HG02759 (cell line): ENCODE measurements around the gene RBMS3.
"Not testable (repeated sequence)": the region's sequence is repeated elsewhere in the genome, so short reads cannot be mapped to it uniquely, and the experiment has no call there.

ENCODE experiments used
- ATAC-seq: cut with Tn5 transposase; IDR thresholded peaks from one replicate; pipeline ENCODE4 v1.9.1; 2021; ENCODE audit warnings: mild to moderate bottlenecking, moderate library complexity; ENCODE audit not compliant: unreplicated experiment

Gene RBMS3

DNA sequence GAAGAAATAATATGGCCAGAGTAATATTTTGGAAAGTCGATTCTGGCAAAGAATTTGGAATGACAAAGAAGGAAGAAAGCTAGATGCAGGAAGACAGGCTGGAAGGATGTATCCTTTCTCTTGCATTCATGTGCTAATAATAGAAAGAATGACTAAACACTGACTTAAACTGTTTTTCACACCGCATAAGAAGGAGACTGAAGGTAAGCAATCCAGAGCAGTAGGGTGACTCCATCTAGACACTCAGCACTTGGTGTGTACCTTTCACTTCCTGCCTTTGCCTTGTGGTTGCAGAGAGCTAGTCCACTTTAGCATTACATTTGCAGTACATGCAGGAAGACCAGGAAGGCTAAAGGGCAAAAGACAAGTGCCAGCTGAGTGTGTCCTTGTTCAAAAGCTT is 234.6 kb downstream of the RBMS3 start:
- ATAC-seq = peak; percentile 64

DNA sequence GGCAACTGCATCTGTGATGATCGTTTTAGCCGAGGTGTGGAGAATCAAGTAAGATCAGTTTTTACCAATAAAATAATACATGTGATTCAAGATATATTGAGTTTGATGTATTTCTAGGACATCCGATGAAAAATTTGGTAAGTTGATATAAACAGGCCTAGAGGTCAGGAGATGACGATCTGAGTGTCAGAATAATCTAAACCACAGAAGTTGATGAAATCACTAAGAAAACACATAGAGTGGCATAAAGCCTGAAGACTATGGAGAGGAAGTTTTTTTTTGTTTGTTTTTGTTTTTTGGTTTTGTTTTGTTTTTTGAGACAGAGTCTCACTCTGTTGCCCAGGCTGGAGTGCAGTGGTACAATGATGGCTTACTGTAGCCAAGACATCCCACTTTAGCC is 235.3 kb downstream of the RBMS3 start:
- ATAC-seq = no peak

DNA sequence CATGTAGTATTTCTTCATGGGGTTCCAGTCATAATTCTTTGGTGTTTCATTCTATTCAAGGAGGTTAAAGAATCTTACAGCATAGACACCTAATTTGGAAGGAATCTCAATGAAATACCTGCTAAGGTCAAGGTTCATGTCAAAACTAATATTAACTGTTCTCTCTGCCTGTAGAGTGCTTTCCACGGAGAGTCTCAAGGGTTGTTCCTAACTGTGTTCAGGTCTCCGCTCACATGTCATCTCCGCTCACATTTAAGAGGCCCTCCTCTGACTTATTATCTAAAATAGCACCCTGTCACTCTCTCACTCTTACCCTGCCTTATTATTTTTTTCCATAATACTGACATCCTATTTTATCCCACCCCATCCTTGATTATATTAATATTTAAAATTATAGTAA is 239.9 kb downstream of the RBMS3 start:
- ATAC-seq = no peak

DNA sequence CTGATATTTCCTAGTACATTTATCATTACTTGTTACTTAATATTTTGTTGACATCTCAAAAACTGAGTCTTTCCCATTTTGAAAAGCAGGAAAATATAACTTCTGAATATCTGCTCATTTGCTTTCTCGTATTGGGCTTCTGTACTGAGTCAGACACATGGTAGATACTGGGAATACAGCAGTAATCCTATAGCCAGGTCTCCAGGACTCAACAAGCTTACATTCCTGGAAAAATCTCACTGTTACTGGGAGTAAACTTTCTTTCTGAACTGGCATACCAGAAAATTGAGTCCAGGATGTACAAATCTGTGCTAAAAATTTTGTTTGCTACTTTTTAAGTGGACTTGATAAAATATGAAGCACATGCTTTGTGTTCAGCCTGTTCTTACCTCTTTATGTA is 240.4 kb downstream of the RBMS3 start:
- no peak for ATAC-seq

DNA sequence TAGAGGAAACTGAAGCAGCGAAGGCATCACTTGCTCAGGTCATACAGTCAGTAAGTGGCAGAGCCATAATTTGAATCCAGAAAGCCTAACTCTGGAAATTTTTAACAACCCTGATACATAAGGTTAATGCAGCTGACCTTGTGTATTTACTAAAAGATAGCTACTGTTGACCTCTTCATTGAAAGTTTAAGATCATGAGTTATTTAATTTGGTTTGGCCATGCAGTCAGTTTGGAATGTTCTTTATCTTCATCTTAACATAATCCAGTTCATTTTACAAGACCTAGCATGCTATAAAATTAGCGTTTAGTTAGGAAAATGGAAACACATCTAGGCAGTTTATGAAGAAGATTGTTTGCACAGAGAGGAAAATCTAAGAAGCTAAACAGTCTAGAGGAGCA is 240.9 kb downstream of the RBMS3 start:
- no peak for ATAC-seq

DNA sequence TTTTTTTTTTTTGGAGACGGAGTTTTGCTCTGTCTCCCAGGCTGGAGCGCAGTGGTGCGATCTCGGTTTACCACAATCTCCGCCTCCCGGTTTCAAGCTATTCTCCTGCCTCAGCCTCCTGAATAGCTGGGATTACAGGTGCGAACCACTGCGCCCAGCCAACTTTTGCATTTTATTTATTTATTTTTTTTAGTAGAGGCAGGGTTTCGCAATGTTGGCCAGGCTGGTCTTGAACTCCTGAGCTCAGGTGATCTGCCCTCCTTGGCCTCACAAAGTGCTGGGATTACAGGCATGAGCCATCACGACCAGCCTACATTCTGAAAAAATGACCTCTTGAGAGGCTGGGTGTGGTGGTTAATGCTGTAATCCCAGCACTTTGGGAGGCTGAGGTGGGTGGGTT is 243.6 kb downstream of the RBMS3 start:
- not testable (repeated sequence) for ATAC-seq

DNA sequence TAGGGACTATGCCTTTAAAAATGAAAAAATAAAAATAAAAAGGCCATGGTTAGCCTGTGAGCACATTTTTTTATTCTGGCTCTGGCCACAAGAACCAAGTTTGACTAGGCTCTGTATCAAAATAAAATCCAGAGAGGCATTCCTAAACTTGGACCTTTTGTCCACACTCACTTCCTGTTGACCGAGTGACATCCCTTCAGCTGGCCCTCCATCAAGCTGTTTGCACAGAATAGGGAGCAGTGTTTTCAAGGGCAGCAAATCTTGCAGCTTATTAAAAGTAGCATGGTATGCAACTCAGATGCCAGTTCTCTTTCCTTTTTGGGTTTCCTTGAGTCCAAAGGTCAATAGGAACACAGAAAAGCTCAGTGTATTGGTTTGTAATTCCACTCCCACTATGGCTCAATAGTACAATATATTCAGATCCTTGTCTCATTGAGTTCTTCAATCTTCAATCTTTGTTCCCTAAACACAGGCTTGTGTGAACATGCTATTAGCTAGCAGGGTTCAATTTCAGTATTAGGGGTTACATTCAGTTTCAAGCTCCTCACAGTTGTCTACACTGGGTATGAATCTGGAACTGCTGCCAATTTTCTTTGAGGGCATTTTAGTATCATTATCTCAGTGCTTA is 244.5 kb downstream of the RBMS3 start:
- no peak for ATAC-seq

DNA sequence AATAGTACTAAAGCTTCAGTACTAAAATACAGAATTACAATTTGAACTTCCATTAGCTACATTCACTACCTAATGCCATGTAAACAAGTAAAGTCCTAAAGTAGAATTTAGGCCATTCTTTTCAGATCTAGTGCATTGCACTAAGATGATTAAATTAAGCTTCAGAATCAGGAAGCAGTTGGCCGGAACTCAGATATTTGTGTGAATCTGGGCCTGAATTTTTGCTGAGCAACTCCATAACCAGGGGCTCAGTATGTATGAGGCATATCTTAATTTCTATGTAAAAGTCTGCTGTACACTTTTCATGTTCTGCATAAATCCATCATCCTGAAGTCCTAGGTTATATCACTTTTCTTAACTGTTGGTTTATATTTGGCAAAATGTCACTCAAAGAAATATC is 246.4 kb downstream of the RBMS3 start:
- ATAC-seq = no peak

DNA sequence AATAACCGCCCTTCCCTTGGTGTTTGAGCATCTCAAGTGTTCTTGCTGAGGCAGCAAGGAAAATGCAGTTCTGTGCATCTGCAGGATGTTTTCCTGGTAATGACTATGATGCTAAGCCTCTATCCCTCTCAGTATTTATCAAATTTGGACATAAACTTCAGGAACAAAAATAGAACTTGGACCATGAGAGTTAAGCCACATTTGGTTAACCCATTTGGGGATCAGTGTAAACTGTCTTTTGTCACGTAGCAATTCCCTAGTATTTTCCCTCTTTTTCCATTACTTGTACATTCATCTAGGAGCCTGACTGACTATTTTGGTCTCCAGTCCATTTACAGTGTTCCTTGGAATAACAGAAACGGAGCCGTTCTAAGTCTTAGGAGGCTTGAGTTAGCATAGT is 250.8 kb downstream of the RBMS3 start:
- ATAC-seq = no peak

DNA sequence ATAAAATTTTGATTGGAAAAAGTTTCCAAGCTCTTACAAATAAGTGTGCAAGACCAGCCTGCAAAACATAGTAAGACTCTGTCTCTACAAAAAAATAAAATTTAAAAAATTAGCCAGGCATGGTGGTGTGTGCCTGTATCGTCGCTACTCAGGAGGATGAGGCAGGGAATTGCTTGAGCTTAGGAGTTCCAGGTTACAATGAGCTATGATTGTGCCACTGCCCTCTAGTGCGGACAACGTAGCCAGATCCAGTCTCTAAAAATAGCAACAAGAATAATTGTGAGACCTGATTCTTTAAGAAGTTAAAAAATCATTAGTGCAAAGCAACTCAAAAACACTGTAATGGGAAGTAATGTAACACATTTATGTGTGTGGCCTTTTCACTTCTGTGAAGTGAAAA is 251.6 kb downstream of the RBMS3 start:
- no peak for ATAC-seq

DNA sequence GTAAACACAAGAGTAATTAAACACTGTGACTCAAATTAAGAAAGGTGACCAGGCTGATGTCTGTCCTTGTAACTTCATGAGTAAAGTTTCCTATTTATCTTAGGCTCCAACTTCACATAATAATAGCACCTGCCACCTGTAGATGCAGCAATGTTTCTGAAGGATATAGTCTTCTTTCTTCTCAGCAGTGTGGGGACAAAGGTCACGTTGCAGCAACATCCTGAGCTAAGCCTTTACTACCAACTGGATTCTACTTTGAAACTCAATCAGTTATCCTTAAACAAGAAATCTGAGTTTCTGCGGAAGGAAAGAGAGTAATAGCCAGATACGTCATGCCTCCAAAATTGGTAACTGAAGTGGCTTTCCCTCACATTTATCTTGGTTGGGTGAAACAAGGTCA is 253.1 kb downstream of the RBMS3 start:
- ATAC-seq = no peak

DNA sequence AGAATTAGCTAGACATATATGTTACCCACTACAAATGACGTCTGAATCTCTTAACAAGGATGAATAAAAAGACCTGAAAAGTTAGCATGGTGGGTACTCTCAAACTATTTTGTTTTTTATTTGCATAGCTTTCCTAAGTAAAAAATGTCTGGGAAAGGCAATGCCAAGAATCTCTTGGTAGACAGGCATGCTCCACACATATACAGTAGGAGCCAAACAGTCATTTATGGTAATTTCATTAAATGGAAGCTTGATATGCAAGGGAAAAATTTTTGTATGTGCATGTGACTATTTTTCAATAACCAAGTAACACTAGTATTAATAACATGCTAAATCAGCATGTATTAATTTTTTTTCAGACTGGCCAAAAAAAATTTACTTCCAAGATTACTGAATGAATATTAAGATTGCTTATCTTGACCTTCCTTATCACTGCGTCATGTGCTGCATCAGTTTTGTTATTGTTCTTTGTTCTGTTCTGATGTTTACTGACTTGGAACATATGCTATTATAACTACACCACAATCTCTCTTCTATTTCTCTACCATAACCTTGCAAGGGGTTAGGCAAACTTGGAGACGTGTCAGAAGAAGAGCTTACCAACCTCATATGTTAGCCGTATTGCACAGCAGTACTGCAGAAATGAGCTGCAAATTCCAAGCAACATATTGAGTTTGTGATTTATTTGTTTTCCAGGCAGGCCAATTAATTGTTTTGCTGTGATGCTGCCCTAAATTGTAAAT is 255.3 kb downstream of the RBMS3 start:
- ATAC-seq = no peak

DNA sequence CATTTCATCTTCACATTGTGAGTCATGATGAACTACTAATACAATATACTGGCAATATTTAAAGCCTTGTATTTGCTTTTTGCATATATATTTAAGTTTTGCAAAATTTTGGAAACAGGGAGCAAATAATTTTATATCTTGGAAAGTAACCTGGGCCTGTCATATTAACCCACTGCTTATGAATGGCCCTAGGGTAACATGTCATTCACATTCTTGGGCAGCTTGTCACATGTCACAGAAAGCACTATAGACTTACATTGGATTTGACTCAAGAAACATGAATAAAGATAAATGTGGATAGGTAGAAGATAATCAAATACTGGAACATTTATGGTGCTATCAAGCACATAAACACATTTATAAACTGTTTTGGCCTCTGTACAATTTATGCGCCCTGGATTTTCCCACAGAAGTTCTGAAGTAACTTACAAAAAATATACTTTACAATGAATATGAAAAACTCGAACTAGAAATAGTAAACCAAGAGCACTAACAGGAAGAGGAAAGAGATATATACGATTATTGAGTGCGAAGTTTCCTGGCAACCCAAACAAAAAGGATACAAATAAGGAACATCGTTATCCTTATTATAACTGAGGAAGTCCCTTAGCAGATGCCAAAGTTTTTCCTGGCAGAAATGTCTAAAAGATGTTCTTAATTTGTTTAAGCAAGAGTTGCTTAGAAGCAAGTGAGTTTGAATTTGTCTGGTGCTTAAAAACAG is 257.2 kb downstream of the RBMS3 start:
- ATAC-seq = no peak

DNA sequence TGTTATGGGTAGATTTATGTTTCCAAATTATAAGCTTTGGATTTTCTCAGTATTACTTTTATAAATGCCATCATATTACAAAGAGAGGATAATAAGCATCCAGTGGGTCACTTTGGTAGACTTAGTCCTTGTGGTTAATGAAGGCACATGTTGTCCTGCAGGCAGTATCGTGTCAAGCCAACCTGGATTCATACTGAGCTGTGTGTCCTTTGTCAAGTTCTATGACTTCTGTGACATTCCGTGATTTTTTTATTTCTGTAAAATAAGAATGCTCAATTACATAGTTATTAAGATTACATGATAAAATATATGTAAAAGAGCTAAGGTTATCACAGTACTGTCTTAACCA is 257.7 kb downstream of the RBMS3 start:
- no peak for ATAC-seq

DNA sequence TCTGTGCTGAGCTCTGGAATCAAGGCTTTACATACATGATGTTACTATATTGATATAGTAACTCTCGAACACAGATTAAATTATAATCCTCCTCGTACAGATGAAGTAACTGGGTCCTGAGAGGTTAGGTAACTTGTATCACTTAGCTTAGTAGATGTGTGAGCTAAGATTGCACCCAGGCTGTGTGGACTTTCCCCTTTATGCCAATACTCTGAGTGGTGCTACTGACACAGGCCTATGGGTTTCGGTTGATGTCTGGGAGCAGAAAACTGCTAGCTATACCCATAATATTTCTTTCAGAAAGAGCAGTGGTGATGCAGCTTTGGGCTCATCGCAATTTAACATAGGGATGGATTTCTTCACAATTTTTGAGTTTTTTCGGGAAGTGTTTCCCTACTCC is 259.7 kb downstream of the RBMS3 start:
- ATAC-seq = no peak

DNA sequence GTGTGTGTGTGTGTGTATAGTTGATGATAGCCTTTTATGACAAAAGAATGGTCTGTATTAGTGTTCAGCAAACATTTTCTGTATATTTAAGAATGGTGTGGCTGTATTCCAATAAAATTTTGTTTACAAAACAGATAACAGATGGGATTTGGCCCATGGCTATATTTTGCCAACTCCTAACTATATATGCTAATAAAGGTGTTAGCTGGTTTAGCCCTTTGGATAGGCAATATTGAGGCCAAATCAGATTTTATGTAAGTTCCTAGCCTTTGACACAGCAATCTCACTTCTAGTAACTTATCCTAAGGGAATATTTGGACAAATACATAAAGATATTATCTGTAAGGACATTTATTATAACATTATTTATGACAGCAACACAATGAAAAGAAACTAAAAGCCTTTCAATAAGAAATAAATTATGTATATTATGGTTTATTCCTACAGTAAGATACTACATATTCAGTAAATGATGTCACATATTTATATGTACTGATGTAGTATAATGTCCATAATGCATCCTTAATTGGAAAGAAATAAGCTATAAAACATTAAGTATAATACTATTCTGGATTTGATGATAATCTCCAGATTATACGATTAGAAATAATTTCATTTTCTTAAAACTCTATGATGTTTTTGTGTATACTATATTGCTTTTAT is 264.0 kb downstream of the RBMS3 start:
- no peak for ATAC-seq

DNA sequence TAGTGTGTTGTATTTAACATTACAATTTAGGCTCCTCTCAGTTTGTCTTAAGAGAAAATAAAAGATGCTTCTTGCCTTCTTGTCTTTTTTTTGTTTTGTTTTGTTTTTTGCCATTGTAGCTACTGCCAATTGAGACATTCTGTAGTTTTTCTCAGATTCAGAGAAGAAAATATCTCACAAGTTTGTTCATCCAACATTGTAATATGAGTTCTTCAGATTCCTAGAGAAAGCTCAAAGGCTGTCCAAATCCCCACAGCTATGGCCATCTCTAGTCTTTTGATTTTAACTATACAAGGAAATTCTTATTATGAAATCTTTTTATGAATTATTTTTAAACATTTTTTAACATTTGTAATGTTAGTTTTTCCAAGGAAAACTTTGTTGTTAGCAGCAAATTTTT is 264.7 kb downstream of the RBMS3 start:
- ATAC-seq = no peak

DNA sequence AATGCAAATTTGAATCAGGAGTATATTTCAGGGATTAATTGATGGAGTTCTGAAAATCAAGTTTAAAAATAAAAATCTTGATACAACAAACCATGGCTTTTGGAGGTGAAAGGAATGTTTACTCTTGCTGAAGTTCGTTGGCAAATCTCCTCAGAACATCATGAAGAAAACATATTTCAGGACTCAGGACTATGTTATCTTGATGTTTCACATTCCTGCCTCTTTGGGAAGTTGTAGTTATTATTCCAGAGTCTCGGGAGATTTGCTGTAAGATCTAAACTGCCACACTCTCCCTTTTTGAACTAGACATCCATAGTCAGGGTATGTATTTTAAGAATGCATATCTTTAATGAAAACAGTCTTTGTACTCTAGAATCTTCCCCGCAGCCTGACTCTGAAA is 271.2 kb downstream of the RBMS3 start:
- ATAC-seq = no peak

DNA sequence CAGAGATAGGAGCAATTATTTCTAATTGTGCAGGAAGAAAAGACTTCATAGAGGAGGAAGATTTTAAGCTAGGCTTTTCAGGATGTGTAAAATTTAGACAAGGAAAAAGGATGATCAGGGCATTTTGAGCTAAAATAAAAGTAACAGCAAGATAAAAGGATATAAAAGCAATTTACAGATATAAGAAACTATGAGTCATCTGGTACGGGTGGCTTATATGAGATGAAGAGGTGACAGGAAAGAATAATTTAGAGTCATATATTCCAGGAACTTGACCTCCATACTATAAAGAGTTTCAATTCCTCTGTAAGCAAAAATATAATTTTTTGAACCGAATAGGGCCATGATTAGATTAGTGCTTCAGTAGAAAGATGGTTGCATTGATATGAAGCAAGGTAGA is 273.7 kb downstream of the RBMS3 start:
- ATAC-seq = no peak

DNA sequence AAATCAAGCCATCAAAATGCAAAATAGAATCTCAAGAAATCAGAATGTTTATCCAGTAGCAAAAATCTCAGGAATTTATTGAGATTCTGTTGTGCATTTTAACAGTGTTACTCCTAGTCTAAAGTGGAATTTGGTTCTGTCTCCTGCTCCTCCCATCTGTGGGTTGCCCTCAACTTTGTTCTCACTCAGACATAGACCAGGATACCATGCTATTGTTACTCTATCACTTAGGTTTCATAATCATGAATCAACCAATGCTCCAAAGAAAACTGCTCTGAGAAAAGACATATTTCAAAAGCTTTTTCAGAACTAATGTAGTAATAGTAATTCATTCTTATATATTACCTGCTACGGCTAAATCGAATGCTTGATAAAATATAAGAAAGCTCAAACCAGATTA is 274.7 kb downstream of the RBMS3 start:
- no peak for ATAC-seq

DNA sequence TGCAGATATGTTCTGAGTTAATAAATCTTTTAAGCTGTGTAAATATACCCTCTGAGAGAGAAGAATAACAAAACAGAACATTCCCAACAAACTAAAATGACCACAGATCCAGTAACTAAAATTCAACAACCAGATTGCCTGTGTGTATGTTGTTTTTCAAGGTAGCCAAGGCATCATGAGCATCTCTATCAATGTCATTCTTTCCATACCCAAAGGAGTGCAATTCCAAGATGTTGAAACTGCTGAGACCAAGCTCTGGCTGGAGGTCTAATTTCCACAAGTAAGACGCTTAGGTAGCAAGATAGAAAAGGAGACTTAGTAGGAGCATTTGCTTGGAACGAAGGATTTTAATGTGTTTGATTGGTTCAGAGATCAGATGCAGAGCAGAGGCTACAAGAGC is 276.3 kb downstream of the RBMS3 start:
- no peak for ATAC-seq

DNA sequence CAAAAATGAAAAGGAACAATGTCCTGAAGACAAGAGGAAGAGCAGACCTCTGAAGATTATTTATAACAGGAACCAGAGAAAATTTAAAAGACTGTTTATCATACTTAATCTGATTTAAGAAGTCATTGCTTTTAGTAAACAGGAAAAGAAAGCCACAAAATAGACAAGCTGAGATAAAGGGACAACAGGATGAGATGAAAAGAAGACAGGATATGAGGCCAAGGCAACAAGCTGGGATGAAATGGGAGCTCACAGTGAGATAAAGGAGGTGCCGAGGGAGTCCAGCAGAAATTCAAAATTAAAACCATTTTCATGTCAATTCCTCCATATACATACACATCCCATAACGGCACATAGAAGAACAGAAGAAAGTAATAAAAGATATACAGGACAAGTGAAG is 277.0 kb downstream of the RBMS3 start:
- no peak for ATAC-seq
